A673 (cell line): Measurements from ENCODE around the gene ESRRA.

Source experiments
- EZH2 ChIP-seq: fragments of 200-600 bp; sonication (generic); IDR thresholded peaks from 2 replicates; pipeline ENCODE4 v1.6.1; 2017; ENCODE audit warnings: borderline replicate concordance, low read depth, mild to moderate bottlenecking, mixed read lengths, antibody characterized with exemption, low read length; ENCODE audit not compliant: poor library complexity, severe bottlenecking
- TF ChIP-seq, protein P1 (sequence below): fragments of 300-800, 200-600 bp; sonication (generic); conservative IDR thresholded peaks from 2 replicates; pipeline ENCODE4 v1.5.1; 2017; ENCODE audit warnings: low read depth, mild to moderate bottlenecking, antibody characterized with exemption, low read length, moderate library complexity, mixed read lengths

DNA sequence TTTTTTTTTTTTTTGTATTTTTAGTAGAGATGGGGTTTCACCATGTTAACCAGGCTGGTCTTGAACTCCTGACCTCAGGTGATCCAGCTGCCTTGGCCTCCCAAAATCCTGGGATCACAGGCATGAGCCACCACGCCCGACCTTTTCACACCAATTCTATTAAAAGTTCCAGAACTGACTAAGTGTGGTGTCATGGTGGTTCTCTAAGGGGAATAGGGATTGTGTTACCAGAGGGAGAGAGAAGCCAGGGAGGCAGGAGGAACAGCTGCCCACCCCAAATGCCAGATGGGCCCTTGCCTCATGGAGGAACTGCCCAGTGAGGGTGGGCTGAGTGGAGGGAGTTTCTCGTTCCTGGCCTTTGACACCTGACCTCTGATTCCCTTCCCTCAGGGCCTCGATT is 59.6 kb downstream of the ESRRA start:
- TF ChIP-seq, protein P1, sequence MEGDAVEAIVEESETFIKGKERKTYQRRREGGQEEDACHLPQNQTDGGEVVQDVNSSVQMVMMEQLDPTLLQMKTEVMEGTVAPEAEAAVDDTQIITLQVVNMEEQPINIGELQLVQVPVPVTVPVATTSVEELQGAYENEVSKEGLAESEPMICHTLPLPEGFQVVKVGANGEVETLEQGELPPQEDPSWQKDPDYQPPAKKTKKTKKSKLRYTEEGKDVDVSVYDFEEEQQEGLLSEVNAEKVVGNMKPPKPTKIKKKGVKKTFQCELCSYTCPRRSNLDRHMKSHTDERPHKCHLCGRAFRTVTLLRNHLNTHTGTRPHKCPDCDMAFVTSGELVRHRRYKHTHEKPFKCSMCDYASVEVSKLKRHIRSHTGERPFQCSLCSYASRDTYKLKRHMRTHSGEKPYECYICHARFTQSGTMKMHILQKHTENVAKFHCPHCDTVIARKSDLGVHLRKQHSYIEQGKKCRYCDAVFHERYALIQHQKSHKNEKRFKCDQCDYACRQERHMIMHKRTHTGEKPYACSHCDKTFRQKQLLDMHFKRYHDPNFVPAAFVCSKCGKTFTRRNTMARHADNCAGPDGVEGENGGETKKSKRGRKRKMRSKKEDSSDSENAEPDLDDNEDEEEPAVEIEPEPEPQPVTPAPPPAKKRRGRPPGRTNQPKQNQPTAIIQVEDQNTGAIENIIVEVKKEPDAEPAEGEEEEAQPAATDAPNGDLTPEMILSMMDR, result no peak
- TF ChIP-seq EZH2, result no peak
